HFF-Myc (cell line): ENCODE measurements around the gene CDC42EP5.

ENCODE experiments used
- DNase-seq: peaks from one replicate; pipeline ENCODE4 v3.0.0-alpha.2; 2011; ENCODE audit warnings: low read depth; ENCODE audit errors: extremely low read depth
- H3K4me3 ChIP-seq: replicated peaks from 2 replicates; pipeline ENCODE4 v1.5.1; 2011; ENCODE audit warnings: low read depth, mild to moderate bottlenecking, control low read depth, low read length
- TF ChIP-seq, protein P1 (sequence below): IDR thresholded peaks from 2 replicates; pipeline ENCODE4 v1.5.1; 2012; ENCODE audit warnings: mild to moderate bottlenecking, low read depth, low read length, control low read depth; ENCODE audit errors: missing control alignments

CDC42EP5 gene

DNA sequence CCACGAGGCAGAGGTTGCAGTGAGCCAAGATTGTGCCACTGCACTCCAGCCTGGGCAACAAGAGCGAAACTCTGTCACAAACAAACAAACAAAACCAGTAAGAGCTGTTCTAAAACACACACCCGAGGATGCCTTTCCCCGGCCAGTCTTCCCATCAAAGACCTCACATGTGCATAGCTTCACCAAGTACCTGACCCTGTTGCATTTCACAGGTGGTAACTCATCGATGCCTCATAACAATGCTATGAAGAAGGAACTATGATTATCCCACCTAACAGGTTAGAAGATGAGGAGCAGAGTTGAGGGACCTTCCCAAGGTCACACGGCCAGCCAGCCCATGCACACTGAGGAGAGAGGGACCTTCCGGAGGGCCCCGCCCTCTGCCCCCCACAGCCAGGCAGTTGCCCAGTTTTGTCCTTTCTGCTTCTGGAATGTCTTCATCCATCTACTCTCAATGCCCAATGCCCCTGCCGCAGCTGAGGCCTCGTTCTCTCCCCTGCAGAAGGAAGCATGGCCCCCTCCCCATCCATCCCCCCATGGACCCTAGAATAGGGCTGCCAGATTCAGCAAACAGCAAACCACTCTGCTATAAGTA lies 40.9 kb downstream of the CDC42EP5 start:
- H3K4me3 ChIP-seq = no peak overlapping the region
- no peak for DNase-seq

DNA sequence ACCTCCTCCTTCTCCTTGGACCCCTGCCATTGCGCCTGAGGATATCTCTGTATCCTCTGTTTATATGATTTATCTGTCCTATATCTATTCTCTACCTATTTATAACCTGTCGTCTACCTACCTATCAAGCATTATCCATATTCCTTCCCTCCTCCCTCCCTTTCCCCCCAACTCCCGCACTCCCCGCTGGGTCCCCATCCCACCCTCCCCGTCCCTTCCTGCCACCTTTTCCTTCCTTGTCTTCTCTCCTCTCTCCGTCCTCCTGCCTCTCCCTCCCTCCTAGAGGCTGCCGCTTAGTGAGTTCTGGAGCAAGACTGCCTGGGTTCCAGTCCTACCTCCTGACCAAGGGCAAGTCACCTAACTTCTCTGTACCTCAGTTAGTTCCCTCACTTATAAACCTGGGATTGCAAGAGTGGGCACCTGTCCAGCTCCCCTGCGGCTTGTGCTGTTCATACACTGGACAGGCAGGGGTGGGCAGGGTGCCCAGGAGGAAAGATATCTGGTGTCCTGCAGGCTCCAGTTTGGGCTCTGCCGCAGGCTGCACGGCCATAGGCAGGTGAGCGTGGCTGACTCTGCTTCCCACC lies 41.7 kb downstream of the CDC42EP5 start:
- TF ChIP-seq, protein P1, sequence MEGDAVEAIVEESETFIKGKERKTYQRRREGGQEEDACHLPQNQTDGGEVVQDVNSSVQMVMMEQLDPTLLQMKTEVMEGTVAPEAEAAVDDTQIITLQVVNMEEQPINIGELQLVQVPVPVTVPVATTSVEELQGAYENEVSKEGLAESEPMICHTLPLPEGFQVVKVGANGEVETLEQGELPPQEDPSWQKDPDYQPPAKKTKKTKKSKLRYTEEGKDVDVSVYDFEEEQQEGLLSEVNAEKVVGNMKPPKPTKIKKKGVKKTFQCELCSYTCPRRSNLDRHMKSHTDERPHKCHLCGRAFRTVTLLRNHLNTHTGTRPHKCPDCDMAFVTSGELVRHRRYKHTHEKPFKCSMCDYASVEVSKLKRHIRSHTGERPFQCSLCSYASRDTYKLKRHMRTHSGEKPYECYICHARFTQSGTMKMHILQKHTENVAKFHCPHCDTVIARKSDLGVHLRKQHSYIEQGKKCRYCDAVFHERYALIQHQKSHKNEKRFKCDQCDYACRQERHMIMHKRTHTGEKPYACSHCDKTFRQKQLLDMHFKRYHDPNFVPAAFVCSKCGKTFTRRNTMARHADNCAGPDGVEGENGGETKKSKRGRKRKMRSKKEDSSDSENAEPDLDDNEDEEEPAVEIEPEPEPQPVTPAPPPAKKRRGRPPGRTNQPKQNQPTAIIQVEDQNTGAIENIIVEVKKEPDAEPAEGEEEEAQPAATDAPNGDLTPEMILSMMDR = no peak
- no peak overlapping the region for H3K4me3 ChIP-seq
- no peak for DNase-seq

More for the DNA sequence above, 40.9 kb downstream of the CDC42EP5 start:
- TF ChIP-seq, protein P1 = no peak

DNA sequence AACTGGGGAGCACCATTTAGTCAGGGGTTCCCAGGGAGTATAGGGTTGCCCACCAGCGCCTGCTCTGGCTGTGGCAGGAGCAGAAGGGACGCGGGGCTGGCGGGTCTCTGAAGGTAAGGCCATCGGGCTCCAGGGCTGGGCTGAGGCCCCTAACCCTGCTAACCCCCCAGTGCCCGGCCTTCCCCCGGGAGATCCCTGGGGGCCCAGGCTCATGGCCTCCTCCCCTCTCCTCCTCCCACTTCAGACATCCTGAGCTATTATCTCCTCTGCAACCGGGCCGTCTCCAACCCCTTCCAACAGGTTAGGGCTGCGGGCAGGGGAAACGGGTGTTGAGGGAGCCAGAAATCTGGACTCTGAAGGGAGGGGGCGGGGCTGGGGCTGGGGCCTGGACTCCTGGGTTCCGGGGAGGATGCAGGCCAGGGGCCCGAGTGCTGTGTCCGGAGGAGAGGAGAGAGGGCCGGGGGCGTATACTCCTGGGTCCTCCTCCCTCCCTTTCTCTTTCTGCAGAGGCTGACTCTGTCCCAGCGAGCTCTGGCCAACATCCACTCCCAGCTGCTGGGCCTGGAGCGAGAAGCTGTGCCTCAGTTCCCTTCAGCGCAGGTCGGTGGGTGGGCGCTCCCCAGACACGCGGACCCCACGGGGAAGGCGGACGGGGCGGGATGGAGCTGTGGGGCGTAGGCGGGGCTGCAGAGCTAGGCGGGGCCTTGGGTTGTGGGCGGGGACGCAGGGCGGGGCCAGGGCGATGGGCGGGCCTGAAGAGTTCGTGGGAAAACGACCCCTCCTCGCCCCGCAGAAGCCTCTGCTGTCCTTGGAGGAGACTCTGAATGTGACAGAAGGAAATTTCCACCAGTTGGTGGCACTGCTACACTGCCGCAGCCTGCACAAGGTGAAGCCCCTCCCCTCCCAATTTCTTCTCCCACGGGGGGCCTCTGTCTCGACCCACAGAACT lies 42.5 kb downstream of the CDC42EP5 start:
- TF ChIP-seq, protein P1 = no peak
- no peak overlapping the region for H3K4me3 ChIP-seq

DNA sequence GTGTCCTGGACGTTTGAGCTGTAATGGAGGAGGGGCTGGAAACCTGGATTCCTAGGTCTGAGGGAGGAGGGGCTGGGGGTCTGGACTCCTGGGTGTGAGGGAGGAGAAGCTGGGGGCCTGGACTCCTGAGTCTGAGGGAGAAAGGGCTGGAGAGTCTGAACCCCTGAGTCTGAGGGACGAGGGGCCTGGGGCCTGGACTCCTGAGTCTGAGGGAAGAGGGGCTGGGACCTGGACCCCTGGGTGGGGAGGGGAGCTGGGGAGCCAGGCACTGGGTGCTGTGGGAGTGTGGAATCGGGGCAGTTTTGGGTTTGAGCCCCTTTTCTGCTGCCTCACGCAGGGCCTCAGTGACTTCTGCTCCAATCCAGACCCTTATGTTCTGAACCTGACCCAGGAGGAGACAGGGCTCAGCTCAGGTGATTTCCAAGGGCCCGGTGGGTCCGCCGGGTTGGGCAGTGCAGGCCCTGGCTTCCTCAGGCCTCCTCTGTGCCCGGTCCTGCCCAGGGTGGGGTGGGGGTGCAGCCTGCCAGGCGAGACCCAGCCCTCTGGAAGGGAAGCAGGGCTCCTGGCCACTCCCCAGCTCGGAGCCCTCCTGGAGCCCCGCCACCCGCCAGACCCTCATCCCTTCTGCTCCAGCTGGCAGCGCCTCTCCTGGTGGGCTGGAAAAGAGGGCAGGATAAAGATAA lies 43.4 kb downstream of the CDC42EP5 start:
- no peak overlapping the region for H3K4me3 ChIP-seq
- TF ChIP-seq, protein P1 = no peak
- DNase-seq = no peak

More for the DNA sequence above, 42.5 kb downstream of the CDC42EP5 start:
- no peak for DNase-seq

DNA sequence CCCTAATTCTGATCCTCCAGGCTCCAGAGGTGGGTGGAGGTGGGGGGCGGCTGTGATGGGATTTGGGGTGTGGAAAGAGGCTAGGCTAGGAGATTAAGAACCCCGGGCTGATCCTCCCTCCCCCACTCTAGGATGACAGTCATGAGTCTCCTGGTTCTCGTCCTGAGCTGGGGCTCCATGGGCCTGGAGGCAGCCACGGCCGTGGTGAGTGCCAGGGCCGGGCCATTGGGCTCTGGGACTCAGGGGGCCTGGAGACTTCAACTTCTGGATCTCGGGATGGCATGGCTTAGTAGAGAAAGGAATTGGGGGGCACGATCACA lies 44.0 kb downstream of the CDC42EP5 start:
- TF ChIP-seq, protein P1 = no peak
- no peak overlapping the region for H3K4me3 ChIP-seq
- no peak for DNase-seq

DNA sequence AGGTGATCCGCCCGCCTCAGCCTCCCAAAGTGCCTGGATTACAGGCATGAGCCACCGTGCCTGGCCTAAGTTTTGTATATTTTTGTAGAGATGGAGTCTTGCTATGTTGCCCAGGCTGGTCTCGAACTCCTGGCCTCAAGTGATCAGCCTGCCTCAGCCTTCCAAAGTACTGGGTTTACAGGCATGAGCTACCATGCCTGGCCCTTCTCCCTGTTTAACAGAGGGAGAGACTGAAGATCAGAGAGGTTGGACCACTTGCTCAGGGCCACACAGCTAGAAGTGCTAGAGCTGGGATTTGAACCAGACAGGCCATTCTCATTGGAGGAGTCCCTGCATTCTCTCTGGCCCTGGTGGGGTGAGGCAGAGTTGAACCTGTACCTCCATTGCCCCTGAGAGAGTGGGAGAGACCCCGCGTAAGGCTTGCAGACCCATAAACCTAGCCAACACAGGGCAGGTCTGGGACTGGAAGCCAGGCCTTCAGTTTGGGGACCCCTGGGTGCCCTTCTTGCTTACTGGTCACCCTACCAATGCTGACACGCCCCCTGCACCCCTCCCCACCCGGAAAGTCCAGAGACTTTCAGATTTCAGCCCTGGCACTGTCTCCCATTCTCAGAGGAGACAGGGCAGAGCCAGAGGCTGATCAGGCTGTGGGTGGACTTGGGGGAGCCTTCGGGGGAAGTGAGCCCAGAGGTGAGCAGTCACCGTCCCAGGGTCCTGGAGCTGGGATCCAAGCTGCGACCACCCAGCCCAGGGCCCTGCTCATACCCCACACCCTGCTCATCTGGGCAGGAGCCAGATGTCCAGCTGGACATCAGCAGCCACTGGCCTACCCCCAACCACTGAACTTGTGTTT lies 44.5 kb downstream of the CDC42EP5 start:
- TF ChIP-seq, protein P1 = no peak
- no peak for DNase-seq

More for the DNA sequence above, 44.5 kb downstream of the CDC42EP5 start:
- H3K4me3 ChIP-seq = no peak overlapping the region
